Forelimb muscle (tissue), 1 donor: ENCODE data around the gene PRKCE. TPM values are rescaled to one million over a fixed set of nuclear protein-coding genes. Genes with fewer than 3 reads are reported as not detected.

Source experiments
- DNase-seq: peaks from one replicate; pipeline ENCODE4 v3.0.0-alpha.2; 2013; ENCODE audit warnings: low read depth
- polyA plus RNA-seq: library from polyadenylated mRNA; unstranded; fragments of 120-200 nt; gene quantifications from one replicate; pipeline ENCODE4 v1.2.1, GENCODE V29; 2013; ENCODE audit not compliant: insufficient read length

The PRKCE gene
- polyA plus RNA-seq, 1 donor: 5.1 TPM

GRCh38 chr2:45806563-45807358 is 155.3 kb downstream of the PRKCE start:
- no peak for DNase-seq

GRCh38 chr2:45808294-45808800 is 156.9 kb downstream of the PRKCE start:
- DNase-seq: no peak

GRCh38 chr2:45809205-45809604 is 157.7 kb downstream of the PRKCE start:
- no peak for DNase-seq

- no peak for DNase-seq
Measured at GRCh38 chr2:45812011-45812500, 160.6 kb downstream of the PRKCE start.

GRCh38 chr2:45813003-45813941 is 161.8 kb downstream of the PRKCE start:
- DNase-seq: no peak

- DNase-seq: no peak
Measured at GRCh38 chr2:45814488-45814887, 163.0 kb downstream of the PRKCE start.

GRCh38 chr2:45814951-45815621 is 163.6 kb downstream of the PRKCE start:
- no peak for DNase-seq

- no peak for DNase-seq
Measured at GRCh38 chr2:45816272-45816671, 164.8 kb downstream of the PRKCE start.

GRCh38 chr2:45818591-45818990 is 167.1 kb downstream of the PRKCE start:
- no peak for DNase-seq

- DNase-seq: no peak
Measured at GRCh38 chr2:45820048-45820447, 168.6 kb downstream of the PRKCE start.

GRCh38 chr2:45821558-45822271 is 170.2 kb downstream of the PRKCE start:
- DNase-seq: no peak

GRCh38 chr2:45822272-45822630 is 170.8 kb downstream of the PRKCE start:
- no peak for DNase-seq

GRCh38 chr2:45823723-45824206 is 172.3 kb downstream of the PRKCE start:
- DNase-seq: no peak

GRCh38 chr2:45825001-45825651 is 173.7 kb downstream of the PRKCE start:
- no peak for DNase-seq

- no peak for DNase-seq
Measured at GRCh38 chr2:45826460-45826859, 175.0 kb downstream of the PRKCE start.

GRCh38 chr2:45826884-45827635 is 175.6 kb downstream of the PRKCE start:
- DNase-seq: no peak

- DNase-seq: no peak
Measured at GRCh38 chr2:45830322-45830721, 178.8 kb downstream of the PRKCE start.

- no peak for DNase-seq
Measured at GRCh38 chr2:45833301-45833967, 182.0 kb downstream of the PRKCE start.

GRCh38 chr2:45833968-45834344 is 182.5 kb downstream of the PRKCE start:
- no peak for DNase-seq
